NCI-H2107 treated with DMSO at 0.1 percent for 48 hours (cell line): ENCODE results near the gene SLC7A8.
A peak's percentile ranks its signal among the peaks of the same experiment; 100 is the strongest.
"Not testable (repeated sequence)": the region's sequence is repeated elsewhere in the genome, so short reads cannot be mapped to it uniquely, and the experiment has no call there.

Experiments used
- DNase-seq: peaks from one replicate; lab custom pipeline; 2025; ENCODE audit not compliant: unreplicated experiment; lab: John Stamatoyannopoulos, UW

Gene SLC7A8

DNA sequence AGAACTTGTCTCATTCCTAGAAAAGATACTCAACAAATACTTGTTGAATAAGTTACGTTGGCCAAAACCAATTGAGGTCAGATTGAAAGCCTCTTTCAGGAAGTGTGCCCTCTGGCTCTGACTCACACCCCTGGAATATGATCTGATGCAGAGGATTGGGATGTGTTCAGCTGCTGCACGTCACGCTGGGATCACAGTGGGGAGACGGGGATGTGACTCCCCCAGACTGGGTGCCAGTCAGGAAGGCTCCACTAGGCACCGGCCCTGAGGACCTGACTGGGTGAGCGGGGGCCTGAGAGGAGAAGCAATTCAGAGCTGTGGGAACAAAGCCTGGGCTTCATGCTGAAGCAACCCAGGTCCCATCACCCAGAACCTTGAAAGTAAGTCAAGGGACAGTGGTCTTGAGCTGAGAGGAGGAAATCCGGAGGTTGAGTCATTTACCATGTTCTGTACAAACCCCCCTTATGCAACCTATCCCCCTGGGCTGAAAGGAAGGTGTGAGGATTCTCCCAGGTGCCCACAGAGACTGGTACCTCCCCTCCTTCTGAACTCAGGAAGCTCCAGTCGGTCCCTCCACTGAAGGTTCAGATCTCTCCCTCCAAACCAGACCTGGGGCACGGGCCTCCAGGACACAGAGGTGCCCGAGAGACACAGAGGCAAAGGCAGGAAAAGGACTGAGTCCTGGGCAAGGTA lies 68.3 kb downstream of the SLC7A8 start:
- DNase-seq, result peak; percentile 13

DNA sequence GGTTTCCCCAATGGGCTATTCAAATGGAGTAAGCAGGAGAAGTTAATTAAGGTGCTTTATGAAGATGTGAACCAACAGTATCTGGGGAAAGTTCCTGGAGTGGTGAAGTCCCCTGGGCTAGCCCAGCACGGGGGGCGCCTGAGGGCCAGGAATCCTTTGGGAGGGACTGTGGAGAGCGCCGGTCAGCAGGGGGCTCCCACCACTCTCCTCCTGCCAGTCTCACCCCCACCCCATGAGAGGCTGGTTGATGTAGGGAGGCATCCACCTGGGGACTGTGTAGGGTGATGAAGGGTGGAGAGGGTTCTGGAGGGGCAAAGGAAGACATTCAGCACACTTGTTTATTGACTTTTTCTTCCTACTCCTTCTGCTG lies 68.8 kb downstream of the SLC7A8 start:
- DNase-seq, result no peak

DNA sequence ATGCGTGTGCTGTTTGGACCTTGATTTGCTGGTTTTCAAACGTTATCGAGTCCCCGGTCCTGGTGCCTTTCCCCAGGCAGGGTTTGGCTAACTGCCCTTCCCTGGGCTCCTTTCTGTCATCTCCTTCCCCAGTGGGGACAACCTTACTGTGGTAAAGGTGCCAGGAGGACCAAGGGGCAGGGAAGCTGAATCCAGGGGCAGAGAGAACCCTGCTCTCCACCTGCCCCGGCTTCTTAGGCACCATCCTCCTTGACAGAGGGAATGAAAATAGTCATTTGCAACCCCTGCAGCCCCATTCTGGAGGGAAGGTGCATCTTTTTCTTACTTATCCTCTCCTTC lies 69.4 kb downstream of the SLC7A8 start:
- no peak for DNase-seq

DNA sequence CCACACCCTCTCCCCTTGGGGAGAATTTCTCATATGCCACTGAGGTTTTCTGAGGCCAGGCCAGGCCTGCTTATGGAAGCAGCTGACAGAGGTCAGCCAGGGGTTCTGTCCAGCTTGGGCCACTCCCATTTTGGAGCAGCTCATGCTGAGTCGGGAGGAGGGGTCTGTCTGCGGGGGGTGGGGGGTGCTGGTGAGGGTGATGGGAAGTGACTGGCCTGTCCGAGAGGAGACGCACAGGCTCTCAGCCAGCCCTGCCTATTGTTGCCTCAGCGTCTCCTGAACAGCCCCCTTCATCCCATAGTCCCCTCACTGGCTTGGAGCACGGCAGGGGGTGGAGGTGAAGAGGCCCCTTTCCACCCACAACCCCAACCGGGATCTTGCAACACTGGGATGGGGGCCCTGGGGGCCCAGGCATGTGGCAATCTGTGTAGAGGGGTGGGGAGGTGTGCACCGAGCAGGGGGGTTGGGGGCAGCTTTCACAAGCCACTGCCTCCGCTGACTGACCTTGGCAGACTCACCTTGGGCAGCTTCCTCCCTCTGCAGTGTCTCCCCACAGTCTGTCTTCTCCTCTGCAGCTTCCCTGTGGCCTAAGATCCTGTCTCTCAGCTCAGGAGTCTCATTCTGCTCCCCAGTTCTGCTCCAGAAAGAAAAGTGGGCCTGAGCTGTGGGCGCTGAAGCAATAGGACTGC lies 69.9 kb downstream of the SLC7A8 start:
- no peak for DNase-seq

- DNase-seq, result no peak
Observed at GRCh38 chr14:23112359-23113178, 70.9 kb downstream of the SLC7A8 start.

DNA sequence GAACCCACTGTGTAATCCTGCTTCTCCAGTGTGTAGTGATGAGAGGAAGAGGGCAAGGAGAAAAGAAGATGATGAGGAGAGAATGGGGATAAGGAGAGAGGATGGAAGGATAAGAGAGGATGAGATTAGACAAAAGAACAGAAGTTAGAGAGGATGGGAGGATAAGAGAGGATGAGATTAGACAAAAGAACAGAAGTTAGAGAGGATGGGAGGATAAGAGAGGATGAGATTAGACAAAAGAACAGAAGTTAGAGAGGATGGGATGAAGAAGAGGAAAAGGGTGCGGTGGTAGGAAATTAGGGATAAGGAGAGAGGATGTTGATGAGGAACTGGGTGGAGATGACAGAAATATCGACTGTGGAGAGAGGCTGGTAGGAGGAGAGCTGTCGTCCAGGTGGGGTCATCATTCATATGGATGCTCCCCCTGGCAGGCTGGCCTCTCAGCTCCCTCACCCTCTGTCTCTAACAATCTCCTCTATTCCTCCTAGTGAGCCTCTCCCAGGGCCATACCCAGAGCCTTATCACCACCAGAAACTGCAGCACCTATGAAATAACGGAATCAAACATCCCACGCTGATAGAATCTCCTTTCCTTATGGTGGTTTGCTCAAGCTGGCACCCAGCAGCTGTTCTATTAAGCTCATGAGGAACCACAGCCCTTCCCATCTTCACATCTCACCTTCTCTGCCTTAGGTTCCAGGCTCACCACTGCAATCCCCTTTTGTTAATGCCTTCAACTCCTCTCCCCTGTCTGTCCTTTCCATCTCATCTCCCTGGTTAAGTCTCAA lies 72.7 kb downstream of the SLC7A8 start:
- DNase-seq, result no peak

DNA sequence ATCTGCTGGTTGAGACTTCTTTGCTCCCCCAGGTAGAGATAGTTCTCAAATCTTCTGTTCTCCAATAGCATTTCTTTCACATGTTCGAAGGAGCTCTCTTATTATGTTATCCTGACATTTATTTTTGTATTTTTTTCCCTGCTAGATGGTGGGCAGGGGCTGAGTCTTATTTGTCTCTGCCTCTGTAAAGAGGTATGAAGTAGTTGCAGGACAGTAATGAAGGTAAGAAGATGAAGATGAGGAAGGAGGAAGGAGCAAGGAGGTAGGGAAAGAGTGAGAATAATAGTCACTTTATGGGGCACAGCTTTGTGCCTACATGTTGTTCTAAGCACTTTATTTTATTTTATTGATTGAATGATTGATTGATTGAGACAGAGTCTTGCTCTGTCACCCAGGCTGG lies 73.7 kb downstream of the SLC7A8 start:
- no peak for DNase-seq

DNA sequence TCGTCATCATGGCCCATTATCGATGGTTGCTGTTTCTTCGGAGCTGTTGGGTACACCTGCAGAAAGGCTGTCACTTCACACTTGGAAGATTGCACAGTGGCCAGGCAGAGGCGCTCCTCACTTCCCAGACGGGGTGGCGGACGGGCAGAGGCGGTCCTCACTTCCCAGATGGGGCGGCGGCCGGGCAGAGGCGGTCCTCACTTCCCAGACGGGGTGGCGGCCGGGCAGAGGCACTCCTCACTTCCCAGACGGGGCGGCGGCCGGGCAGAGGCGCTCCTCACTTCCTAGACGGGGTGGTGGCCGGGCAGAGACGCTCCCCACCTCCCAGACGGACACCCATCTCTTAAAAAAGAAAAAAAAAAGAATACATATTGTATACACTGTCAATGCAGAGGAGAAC lies 75.3 kb downstream of the SLC7A8 start:
- not testable (repeated sequence) for DNase-seq

GRCh38 chr14:23107620-23108019 lies 75.8 kb downstream of the SLC7A8 start:
- DNase-seq, result not testable (repeated sequence)

GRCh38 chr14:23106747-23107045 lies 76.8 kb downstream of the SLC7A8 start:
- no peak for DNase-seq

GRCh38 chr14:23105348-23105824 lies 78.1 kb downstream of the SLC7A8 start:
- no peak for DNase-seq

DNA sequence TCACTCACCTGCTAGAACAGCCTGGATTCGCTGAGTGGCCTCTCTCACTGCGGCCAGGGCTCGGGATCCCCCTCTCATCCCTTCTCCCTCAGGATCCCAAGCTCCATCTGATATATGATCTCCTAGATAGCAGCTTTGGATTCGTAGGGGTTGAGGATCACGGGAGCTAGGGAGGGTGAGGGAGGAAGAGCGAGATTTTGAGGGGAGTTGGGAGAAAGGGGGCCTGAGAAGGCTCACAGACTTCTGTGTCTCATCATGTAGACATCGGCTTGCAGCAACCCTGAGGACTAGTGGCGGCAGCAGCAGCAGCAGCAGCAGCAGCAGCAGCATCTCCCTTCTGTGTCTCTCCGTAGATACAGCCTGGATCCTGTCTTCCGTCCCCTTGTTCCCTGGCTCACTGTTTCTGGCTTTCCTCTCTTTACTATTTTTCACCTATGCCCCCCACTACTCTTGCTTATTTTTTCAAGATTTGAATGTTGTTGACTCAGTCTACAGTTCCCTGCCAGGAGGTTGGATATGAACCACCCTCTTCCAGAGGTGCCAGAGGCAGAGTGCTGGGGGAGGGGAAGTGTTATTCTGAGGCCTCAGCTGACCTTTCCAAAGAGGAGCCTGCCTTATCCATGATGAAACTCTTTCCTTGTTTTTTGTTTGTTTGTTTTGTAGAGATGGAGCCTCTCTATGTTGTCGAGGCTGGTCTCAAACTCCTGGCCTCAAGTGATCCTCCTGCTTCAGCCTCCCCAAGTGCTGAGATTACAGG lies 78.7 kb downstream of the SLC7A8 start, which contains the start of gene CIROP:
Gene CIROP (minus strand): TSS at position 399 of the 757 bp plus-strand sequence. CDS start 69 bp downstream, at position 330.
- DNase-seq, result peak; percentile 3

- no peak for DNase-seq
Observed at GRCh38 chr14:23104070-23104590, 79.3 kb downstream of the SLC7A8 start.

DNA sequence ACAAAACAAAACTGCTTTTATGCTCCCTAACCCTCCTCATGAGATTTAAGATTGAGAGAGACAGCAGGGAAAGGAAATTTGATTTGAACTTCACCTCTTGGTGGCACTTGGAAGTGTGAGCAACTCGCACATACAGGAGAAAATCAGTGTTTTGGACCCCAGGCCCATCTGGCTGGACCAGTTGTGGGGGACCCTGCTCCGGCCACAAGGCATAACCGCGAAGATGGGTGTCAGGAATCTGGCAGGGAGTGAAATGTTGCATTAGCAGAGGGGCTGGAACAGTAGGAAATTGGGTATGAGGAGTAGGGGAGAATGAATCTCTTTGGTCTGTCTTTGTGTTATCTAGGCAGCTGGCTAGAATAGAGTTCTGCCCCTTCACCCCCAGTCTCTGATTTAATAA lies 79.9 kb downstream of the SLC7A8 start:
- no peak for DNase-seq

- DNase-seq, result no peak
Observed at GRCh38 chr14:23102801-23103200, 80.7 kb downstream of the SLC7A8 start.

DNA sequence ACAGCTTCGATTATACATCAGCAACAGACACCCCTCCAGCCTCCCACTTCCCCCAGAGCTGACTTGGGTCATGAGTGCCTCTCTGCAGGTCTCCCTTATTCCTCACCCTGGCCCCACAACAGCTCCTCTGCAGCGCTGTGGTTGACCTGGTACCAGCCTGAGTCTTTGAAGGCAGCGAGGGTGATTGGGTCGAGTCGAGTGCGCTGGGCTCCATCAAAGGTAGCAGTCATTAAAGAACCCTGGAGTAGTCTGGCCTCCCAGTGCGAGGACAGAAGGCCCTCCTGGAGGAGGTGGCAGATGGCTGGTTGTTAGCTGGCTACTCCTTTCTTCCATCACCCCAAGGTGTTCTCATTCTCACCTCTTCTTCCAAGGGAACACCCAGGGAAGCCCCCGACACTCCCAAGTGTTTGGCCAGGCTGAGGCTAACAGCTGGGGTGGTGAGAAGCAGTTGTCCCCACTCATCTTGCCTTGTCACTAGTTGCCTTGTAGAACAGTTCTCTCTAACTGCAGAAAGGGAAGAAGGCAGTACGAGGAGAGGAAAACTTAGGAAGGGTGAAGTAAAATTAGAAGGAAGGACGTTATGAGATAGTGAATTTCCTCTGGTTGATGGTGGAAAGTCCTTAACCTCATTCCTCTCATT lies 81.4 kb downstream of the SLC7A8 start:
- DNase-seq, result no peak

- DNase-seq, result peak; percentile 57
Observed at GRCh38 chr14:23101213-23101970, 82.1 kb downstream of the SLC7A8 start.

- DNase-seq, result no peak
Observed at GRCh38 chr14:23099212-23099861, 84.1 kb downstream of the SLC7A8 start.

DNA sequence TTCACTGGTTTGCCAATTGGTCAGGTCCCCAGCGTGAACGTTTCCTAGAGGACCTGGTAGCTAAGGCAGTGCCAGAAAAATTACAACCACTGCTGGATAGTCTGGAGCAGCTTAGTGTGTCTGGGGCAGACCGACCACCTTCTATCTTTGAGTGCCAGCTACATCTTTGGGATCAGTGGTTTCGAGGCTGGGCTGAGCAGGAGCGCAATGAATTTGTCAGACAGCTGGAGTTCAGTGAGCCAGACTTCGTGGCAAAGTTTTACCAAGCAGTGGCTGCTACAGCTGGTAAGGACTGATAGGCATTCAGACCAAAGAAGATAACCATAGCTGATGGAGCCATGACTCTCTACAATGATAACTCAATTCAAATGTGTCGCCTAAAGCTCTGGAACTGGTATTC lies 85.7 kb downstream of the SLC7A8 start:
- no peak for DNase-seq
